ENCODE data around the gene C16orf86.
A peak's percentile ranks its signal among the peaks of the same experiment; 100 is the strongest.

The C16orf86 gene

GRCh38 chr16:67661101-67661761 lies 5.4 kb upstream of the C16orf86 start:
- no peaks in the 10 kb centered on the region for H3K36me3 ChIP-seq (ENCODE audit: low read length)
- TF ChIP-seq CTCF (IDR thresholded peaks at IDR 0.05; ENCODE audit: insufficient read depth, low read length, poor library complexity, severe bottlenecking) (no peak), EZH2phosphoT487 (conservative IDR thresholded peaks at IDR 0.05; ENCODE audit: low read length) (no peak)
- no peaks in the 10 kb centered on the region for H3K9me2 ChIP-seq (replicated peaks; ENCODE audit: insufficient read depth, low read length)
- no peaks in the 10 kb centered on the region for H4K20me1 ChIP-seq (ENCODE audit: low read depth, low read length)
- H3K79me2 ChIP-seq (ENCODE audit: insufficient read depth, low read length): no peaks in the 10 kb centered on the region
- no peaks in the 10 kb centered on the region for H3K27me3 ChIP-seq (ENCODE audit: low read length)
- no peaks in the 10 kb centered on the region for H3K9me3 ChIP-seq (ENCODE audit: insufficient read depth, low read length)
- H3K4me2 ChIP-seq (ENCODE audit: low read depth, low read length, poor library complexity, severe bottlenecking): peak overlapping the region; percentile 75
- H3K9ac ChIP-seq (ENCODE audit: low read length): peak overlapping the region; percentile 59
- H3K4me3 ChIP-seq (ENCODE audit: insufficient read depth, low read length, poor library complexity, severe bottlenecking): peak overlapping the region; percentile 55
- H3F3A ChIP-seq (ENCODE audit: insufficient read depth): no peaks in the 10 kb centered on the region
- H2AFZ ChIP-seq (ENCODE audit: low read depth, low read length, severe bottlenecking): peak overlapping the region; percentile 76
- peak overlapping the region; percentile 39; the same call in 1 of the 2 replicates for H3K27ac ChIP-seq (ENCODE audit: low read depth, low read length)

- H3K9me3 ChIP-seq (ENCODE audit: insufficient read depth, low read length): no peaks in the 10 kb centered on the region
- no peaks in the 10 kb centered on the region for H3K27me3 ChIP-seq (ENCODE audit: low read length)
- TF ChIP-seq EZH2phosphoT487 (conservative IDR thresholded peaks at IDR 0.05; ENCODE audit: low read length) (no peak), CTCF (IDR thresholded peaks at IDR 0.05; ENCODE audit: insufficient read depth, low read length, poor library complexity, severe bottlenecking) (no peak)
- no peaks in the 10 kb centered on the region for H3K9me2 ChIP-seq (replicated peaks; ENCODE audit: insufficient read depth, low read length)
- H3K9ac ChIP-seq (ENCODE audit: low read length): no peak overlapping the region
- no peak overlapping the region for H3K27ac ChIP-seq (ENCODE audit: low read depth, low read length)
- H4K20me1 ChIP-seq (ENCODE audit: low read depth, low read length): no peaks in the 10 kb centered on the region
- no peaks in the 10 kb centered on the region for H3K79me2 ChIP-seq (ENCODE audit: insufficient read depth, low read length)
- H3F3A ChIP-seq (ENCODE audit: insufficient read depth): no peaks in the 10 kb centered on the region
- H3K4me3 ChIP-seq (ENCODE audit: insufficient read depth, low read length, poor library complexity, severe bottlenecking): no peak overlapping the region
- H3K36me3 ChIP-seq (ENCODE audit: low read length): no peaks in the 10 kb centered on the region
- H3K4me2 ChIP-seq (ENCODE audit: low read depth, low read length, poor library complexity, severe bottlenecking): no peak overlapping the region
- H2AFZ ChIP-seq (ENCODE audit: low read depth, low read length, severe bottlenecking): no peak overlapping the region
Measured at GRCh38 chr16:67661886-67662652, 4.5 kb upstream of the C16orf86 start.

- Histone ChIP-seq H3K79me2 (ENCODE audit: insufficient read depth, low read length) (no peaks in the 10 kb centered on the region), H3F3A (ENCODE audit: insufficient read depth) (no peaks in the 10 kb centered on the region), H3K9me2 (replicated peaks; ENCODE audit: insufficient read depth, low read length) (no peaks in the 10 kb centered on the region), H3K4me2 (ENCODE audit: low read depth, low read length, poor library complexity, severe bottlenecking) (no peak overlapping the region), H2AFZ (ENCODE audit: low read depth, low read length, severe bottlenecking) (no peak overlapping the region), H3K4me3 (ENCODE audit: insufficient read depth, low read length, poor library complexity, severe bottlenecking) (no peak overlapping the region), H3K36me3 (ENCODE audit: low read length) (no peaks in the 10 kb centered on the region), H3K27ac (ENCODE audit: low read depth, low read length) (no peak overlapping the region), H3K27me3 (ENCODE audit: low read length) (no peaks in the 10 kb centered on the region), H4K20me1 (ENCODE audit: low read depth, low read length) (no peaks in the 10 kb centered on the region), H3K9ac (ENCODE audit: low read length) (no peak overlapping the region), H3K9me3 (ENCODE audit: insufficient read depth, low read length) (no peaks in the 10 kb centered on the region)
- TF ChIP-seq CTCF (IDR thresholded peaks at IDR 0.05; ENCODE audit: insufficient read depth, low read length, poor library complexity, severe bottlenecking): no peak
- no peak for TF ChIP-seq EZH2phosphoT487 (conservative IDR thresholded peaks at IDR 0.05; ENCODE audit: low read length)
Measured at GRCh38 chr16:67662653-67663010, 4.0 kb upstream of the C16orf86 start.
